ENCODE measurements around the gene COL4A1. TPM values are rescaled to one million over a fixed set of nuclear protein-coding genes. Genes with fewer than 3 reads are reported as not detected.

Gene COL4A1
- polyA plus RNA-seq, 1 of the 3 experiments (the other 2 are of a cell fraction) = 30.3 TPM

DNA sequence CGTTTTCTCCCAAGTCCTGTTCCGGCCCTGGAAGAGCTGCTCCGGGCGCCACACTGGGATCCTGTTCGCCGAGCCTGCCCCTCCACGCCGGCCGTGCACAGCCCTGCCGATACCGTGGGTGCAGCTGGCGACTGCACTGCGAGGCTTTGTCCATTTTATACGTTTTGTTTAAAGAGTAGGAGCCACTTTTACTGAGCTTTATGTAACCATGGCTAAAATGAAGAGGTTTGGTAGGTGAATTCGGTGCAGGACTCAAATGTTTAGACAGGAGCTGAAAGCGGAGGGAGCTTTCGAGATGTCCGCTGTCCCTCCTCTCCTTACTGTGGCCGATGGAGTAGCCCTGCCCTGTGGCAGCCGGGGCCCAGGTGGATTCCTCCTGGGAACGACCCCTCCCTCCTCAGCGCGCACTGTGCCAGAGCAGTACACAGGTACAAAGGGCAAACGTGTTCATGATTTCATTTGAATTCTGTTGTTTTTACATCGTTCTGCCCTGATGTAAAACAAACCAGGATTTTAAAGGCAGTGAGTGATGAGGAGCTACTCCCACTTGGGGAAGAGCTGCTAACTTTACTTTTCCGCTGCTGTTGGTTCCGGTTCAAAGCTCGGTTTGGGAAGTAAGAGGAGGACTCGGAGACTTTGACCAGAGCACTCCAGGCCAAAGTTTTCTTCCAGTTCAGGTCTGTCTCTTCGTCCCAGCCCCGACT lies 1.9 kb upstream of the COL4A1 start:
- POLR2A ChIA-PET = interaction anchor here (0.8 to 1.3 kb wide), 2 partner anchors 63 to 123 kb away, joined by 4 read pairs; no protein-coding TSS in a partner anchor
- H3K4me1 ChIP-seq (ENCODE audit: control insufficient read depth in 1 of 2, insufficient read depth in 2 of 2, low read depth in 1 of 2, low read length in 1 of 2) = peaks cover 33 to 42% of the 10 kb centered on the region in 2 experiments
- peak overlapping the region; percentile 80 to 95 for H3K4me3 ChIP-seq (ENCODE audit: low read depth in 2 of 2, low read length in 1 of 2)
- H2AFZ ChIP-seq (ENCODE audit: low read depth) = no peak overlapping the region
- CTCF ChIA-PET = interaction anchor here (0.6 to 2.2 kb wide), 10 partner anchors 14 to 147 kb away, joined by 3 to 7 read pairs (median 4); no protein-coding TSS in a partner anchor
- 70% methylated on average over 30 of the region's 31 CpGs for WGBS (ENCODE audit: low lambda C conversion rate)
- H3K79me2 ChIP-seq (ENCODE audit: insufficient read depth) = peaks cover 95% of the 10 kb centered on the region
- H3K27me3 ChIP-seq (ENCODE audit: insufficient read depth) = no peaks in the 10 kb centered on the region
- peaks cover 10% of the 10 kb centered on the region for H3F3A ChIP-seq (replicated peaks; ENCODE audit: insufficient read depth)
- peak overlapping the region; percentile 98 for H3K4me2 ChIP-seq
- DNase-seq = peak; percentile 66
- peaks cover 2% of the 10 kb centered on the region; the same call in 1 of the 2 replicates for H4K20me1 ChIP-seq (ENCODE audit: insufficient read depth)
- TF ChIP-seq YY1 (IDR thresholded peaks at IDR 0.05; ENCODE audit: low read depth) = no peak
- no peak for TF ChIP-seq RCOR1 (IDR thresholded peaks at IDR 0.05; ENCODE audit: low read length)
- peak; percentile 4; the same call in 1 of the 2 replicates for TF ChIP-seq RAD21 (IDR thresholded peaks at IDR 0.05; ENCODE audit: low read length)
- TF ChIP-seq, protein P1, sequence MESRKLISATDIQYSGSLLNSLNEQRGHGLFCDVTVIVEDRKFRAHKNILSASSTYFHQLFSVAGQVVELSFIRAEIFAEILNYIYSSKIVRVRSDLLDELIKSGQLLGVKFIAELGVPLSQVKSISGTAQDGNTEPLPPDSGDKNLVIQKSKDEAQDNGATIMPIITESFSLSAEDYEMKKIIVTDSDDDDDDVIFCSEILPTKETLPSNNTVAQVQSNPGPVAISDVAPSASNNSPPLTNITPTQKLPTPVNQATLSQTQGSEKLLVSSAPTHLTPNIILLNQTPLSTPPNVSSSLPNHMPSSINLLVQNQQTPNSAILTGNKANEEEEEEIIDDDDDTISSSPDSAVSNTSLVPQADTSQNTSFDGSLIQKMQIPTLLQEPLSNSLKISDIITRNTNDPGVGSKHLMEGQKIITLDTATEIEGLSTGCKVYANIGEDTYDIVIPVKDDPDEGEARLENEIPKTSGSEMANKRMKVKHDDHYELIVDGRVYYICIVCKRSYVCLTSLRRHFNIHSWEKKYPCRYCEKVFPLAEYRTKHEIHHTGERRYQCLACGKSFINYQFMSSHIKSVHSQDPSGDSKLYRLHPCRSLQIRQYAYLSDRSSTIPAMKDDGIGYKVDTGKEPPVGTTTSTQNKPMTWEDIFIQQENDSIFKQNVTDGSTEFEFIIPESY (IDR thresholded peaks at IDR 0.05; ENCODE audit: borderline replicate concordance, low read depth) = no peak
- no peak for TF ChIP-seq FOSL2 (IDR thresholded peaks at IDR 0.05; ENCODE audit: borderline replicate concordance, low read depth)
- no peak for TF ChIP-seq JUND (IDR thresholded peaks at IDR 0.05)
- H3K9me2 ChIP-seq = no peaks in the 10 kb centered on the region
- peak overlapping the region in 1 of 2 experiments; percentile 66; a peak in 1 of 4 replicates for H3K27ac ChIP-seq (ENCODE audit: low read depth in 2 of 2, low read length in 1 of 2)
- peaks cover 2 to 16% of the 10 kb centered on the region in 2 experiments for H3K36me3 ChIP-seq (replicated peaks in 1 of 2; ENCODE audit: control insufficient read depth in 1 of 2, insufficient read depth in 2 of 2, low read length in 1 of 2)
- H3K9ac ChIP-seq = peak overlapping the region; percentile 88
- H3K9me3 ChIP-seq = no peaks in the 10 kb centered on the region

DNA sequence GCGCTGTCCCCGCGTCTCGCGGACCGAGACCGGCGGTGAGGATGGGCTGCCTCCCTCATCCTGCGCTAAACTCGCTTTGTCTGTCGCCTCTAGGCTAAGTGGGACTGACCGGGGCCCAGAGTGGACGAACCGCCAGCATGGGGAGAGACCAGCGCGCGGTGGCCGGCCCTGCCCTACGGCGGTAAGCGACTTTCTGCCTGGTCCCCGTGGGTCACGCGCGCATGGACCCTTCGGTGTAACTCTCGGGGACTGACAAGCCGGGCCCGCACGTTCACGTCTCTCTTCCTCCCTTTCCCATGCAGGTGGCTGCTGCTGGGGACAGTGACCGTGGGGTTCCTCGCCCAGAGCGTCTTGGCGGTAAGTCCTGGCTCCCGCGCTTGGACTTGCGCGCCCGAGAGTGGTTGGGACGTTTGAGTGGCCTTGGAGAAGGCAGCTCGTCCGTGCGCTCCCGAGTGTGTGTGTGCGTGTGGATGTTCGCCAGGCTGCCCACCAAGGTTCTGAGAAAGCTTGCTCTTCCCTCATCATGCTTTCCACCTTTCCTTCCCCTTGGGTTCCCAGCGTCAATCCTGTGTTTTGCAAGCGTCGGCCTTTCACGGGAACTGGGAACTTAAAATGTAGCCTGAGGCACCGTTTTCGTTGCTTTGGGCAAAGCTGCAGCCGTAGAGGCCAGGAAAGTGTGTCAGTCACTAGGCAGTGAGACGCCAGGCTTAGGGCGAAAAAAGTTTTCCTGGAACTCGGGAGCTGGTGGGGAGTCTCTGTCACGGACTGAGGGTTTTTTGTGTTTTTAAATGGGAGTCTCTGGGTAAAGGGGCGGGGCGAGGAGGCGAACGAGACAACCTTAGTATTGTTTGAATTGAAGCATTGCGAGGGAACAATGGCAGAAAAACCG lies 1.1 kb upstream of the COL4A1 start:
- Histone ChIP-seq H2AFZ (ENCODE audit: low read depth) (peak overlapping the region; percentile 27; the same call in 1 of the 2 replicates), H3K4me1 (ENCODE audit: control insufficient read depth in 1 of 2, insufficient read depth in 2 of 2, low read depth in 1 of 2, low read length in 1 of 2) (peaks cover 33 to 45% of the 10 kb centered on the region in 2 experiments), H3K79me2 (ENCODE audit: insufficient read depth) (peaks cover 100% of the 10 kb centered on the region), H3K4me3 (ENCODE audit: low read depth in 2 of 2, low read length in 1 of 2) (peak overlapping the region; percentile 80 to 95), H3K9me3 (no peaks in the 10 kb centered on the region), H3F3A (replicated peaks; ENCODE audit: insufficient read depth) (peaks cover 10% of the 10 kb centered on the region), H3K27me3 (ENCODE audit: insufficient read depth) (no peaks in the 10 kb centered on the region), H3K27ac (ENCODE audit: low read depth in 2 of 2, low read length in 1 of 2) (peak overlapping the region; percentile 66 to 79; a peak in 3 of 4 replicates), H4K20me1 (ENCODE audit: insufficient read depth) (peaks cover 6% of the 10 kb centered on the region; the same call in 1 of the 2 replicates), H3K9ac (peak overlapping the region; percentile 88), H3K36me3 (replicated peaks in 1 of 2; ENCODE audit: control insufficient read depth in 1 of 2, insufficient read depth in 2 of 2, low read length in 1 of 2) (peaks cover 2 to 16% of the 10 kb centered on the region in 2 experiments), H3K9me2 (no peaks in the 10 kb centered on the region), H3K4me2 (peak overlapping the region; percentile 98)
- TF ChIP-seq TEAD4 (IDR thresholded peaks at IDR 0.05; ENCODE audit: borderline replicate concordance, insufficient read depth) = no peak
- TF ChIP-seq, protein P2, sequence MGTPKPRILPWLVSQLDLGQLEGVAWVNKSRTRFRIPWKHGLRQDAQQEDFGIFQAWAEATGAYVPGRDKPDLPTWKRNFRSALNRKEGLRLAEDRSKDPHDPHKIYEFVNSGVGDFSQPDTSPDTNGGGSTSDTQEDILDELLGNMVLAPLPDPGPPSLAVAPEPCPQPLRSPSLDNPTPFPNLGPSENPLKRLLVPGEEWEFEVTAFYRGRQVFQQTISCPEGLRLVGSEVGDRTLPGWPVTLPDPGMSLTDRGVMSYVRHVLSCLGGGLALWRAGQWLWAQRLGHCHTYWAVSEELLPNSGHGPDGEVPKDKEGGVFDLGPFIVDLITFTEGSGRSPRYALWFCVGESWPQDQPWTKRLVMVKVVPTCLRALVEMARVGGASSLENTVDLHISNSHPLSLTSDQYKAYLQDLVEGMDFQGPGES (IDR thresholded peaks at IDR 0.05; ENCODE audit: low read depth, low read length) = no peak
- no peak for TF ChIP-seq EP300 (IDR thresholded peaks at IDR 0.05; ENCODE audit: borderline replicate concordance in 1 of 2, low read depth in 1 of 2, low read length in 1 of 2)
- TF ChIP-seq MXI1 (IDR thresholded peaks at IDR 0.05; ENCODE audit: low read depth, low read length) = peak; percentile 43; the same call in 1 of the 2 replicates
- ChIA-PET POLR2A (interaction anchor here (0.8 to 1.6 kb wide), 3 partner anchors 60 to 124 kb away, joined by 4 read pairs; no protein-coding TSS in a partner anchor), CTCF (interaction anchor here (0.6 to 4.1 kb wide), 12 partner anchors 15 to 148 kb away, joined by 3 to 15 read pairs (median 4); no protein-coding TSS in a partner anchor)
- no peak for DNase-seq
- 11% methylated on average over 28 of the region's 64 CpGs for WGBS (ENCODE audit: low lambda C conversion rate)
